Measurements from ENCODE around the gene MYH4.

DNA sequence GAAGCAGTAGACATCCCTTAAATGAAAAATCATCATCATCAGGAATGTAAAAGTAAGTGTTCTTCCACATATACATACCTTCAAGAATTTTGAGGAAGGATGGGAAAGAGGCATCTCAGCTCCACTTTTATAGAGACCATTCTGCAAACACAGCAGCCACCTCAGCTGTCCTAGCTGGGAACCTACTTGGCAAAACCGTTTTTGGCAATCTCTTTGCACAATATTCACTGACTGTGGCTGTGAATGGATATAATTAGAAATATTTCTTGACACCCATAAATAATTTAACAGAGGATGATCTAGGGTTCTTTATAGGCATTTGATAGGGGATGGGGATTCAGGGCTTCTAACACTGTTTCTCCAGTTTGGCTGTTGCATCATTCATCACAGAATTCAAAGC, at the start of gene MYH4:
- no peak for TF ChIP-seq POLR2A (IDR thresholded peaks at IDR 0.05; ENCODE audit: low read depth)
- TF ChIP-seq, protein P1, sequence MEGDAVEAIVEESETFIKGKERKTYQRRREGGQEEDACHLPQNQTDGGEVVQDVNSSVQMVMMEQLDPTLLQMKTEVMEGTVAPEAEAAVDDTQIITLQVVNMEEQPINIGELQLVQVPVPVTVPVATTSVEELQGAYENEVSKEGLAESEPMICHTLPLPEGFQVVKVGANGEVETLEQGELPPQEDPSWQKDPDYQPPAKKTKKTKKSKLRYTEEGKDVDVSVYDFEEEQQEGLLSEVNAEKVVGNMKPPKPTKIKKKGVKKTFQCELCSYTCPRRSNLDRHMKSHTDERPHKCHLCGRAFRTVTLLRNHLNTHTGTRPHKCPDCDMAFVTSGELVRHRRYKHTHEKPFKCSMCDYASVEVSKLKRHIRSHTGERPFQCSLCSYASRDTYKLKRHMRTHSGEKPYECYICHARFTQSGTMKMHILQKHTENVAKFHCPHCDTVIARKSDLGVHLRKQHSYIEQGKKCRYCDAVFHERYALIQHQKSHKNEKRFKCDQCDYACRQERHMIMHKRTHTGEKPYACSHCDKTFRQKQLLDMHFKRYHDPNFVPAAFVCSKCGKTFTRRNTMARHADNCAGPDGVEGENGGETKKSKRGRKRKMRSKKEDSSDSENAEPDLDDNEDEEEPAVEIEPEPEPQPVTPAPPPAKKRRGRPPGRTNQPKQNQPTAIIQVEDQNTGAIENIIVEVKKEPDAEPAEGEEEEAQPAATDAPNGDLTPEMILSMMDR (IDR thresholded peaks at IDR 0.05): no peak
